NT2/D1 (cell line): ENCODE measurements around the gene PCSK7.

Source experiments
- DNase-seq: peaks from one replicate; pipeline ENCODE4 v3.0.0-alpha.2; 2011; ENCODE audit warnings: low read depth, low spot score
- H3K27me3 ChIP-seq: 2 replicates; pipeline ENCODE4 v1.6.0; 2011; ENCODE audit warnings: mild to moderate bottlenecking; ENCODE audit not compliant: insufficient read length, insufficient read depth
- H3K36me3 ChIP-seq: 2 replicates; pipeline ENCODE4 v1.6.1; 2011; ENCODE audit warnings: mild to moderate bottlenecking, low read length, mixed read lengths; ENCODE audit not compliant: insufficient read depth, insufficient read length
- H3K4me1 ChIP-seq: 2 replicates; pipeline ENCODE4 v1.5.1; 2011; ENCODE audit not compliant: insufficient read depth, insufficient read length
- H3K4me3 ChIP-seq: 2 replicates; pipeline ENCODE4 v1.5.1; 2011; ENCODE audit warnings: low read depth; ENCODE audit not compliant: insufficient read length
- H3K9ac ChIP-seq: 2 replicates; pipeline ENCODE4 v1.6.0; 2011; ENCODE audit warnings: low read depth; ENCODE audit not compliant: insufficient read length
- H3K9me3 ChIP-seq: 2 replicates; pipeline ENCODE4 v1.5.1; 2011; ENCODE audit warnings: mild to moderate bottlenecking, low read length; ENCODE audit not compliant: insufficient read depth
- SUZ12 ChIP-seq: IDR thresholded peaks from 2 replicates; pipeline ENCODE4 v1.6.1; 2011; ENCODE audit not compliant: insufficient read length, insufficient read depth; ENCODE audit errors: extremely low read depth
- YY1 ChIP-seq: IDR thresholded peaks from 2 replicates; pipeline ENCODE4 v1.6.1; 2011; ENCODE audit not compliant: insufficient read length, insufficient read depth
- ZNF274 ChIP-seq: IDR thresholded peaks from 2 replicates; pipeline ENCODE4 v1.6.1; 2011; ENCODE audit warnings: mild to moderate bottlenecking, low read depth, low read length

The PCSK7 gene

DNA sequence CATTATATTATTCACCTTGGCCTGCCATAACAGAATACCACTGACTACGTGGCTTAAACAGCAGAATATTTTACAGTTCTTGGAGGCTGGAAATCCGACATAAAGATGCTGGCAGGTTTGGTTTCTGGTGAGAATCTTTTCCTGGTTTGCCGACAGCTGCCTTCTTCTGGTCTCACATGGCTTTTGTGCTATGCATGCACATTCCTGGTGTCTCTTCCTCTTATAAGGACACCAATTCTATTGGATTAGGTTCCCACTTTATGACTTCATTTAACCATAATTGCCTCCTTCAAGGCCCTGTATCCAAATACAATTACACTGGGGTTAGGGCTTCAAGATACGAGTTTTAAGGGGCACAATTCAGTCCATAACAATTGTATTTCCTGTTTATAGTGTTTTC is 17.7 kb upstream of the PCSK7 start:
- Histone ChIP-seq H3K27me3 (no peaks in the 10 kb centered on the region), H3K4me1 (no peaks in the 10 kb centered on the region), H3K9me3 (no peaks in the 10 kb centered on the region), H3K9ac (no peak overlapping the region), H3K4me3 (no peak overlapping the region), H3K36me3 (peaks cover 28% of the 10 kb centered on the region)
- TF ChIP-seq YY1 (no peak), SUZ12 (no peak), ZNF274 (no peak)
- no peak for DNase-seq

- Histone ChIP-seq H3K4me3 (no peak overlapping the region), H3K27me3 (no peaks in the 10 kb centered on the region), H3K9me3 (no peaks in the 10 kb centered on the region), H3K36me3 (peaks cover 37% of the 10 kb centered on the region), H3K4me1 (no peaks in the 10 kb centered on the region), H3K9ac (no peak overlapping the region)
- no peak for DNase-seq
- no peak for TF ChIP-seq YY1
- TF ChIP-seq SUZ12 = no peak
- TF ChIP-seq ZNF274 = no peak
Observed at GRCh38 chr11:117248341-117248740, 16.5 kb upstream of the PCSK7 start.

- H3K9me3 ChIP-seq = no peaks in the 10 kb centered on the region
- H3K4me1 ChIP-seq = no peaks in the 10 kb centered on the region
- no peak for DNase-seq
- H3K4me3 ChIP-seq = no peak overlapping the region
- peaks cover 33% of the 10 kb centered on the region for H3K36me3 ChIP-seq
- no peak overlapping the region for H3K9ac ChIP-seq
- TF ChIP-seq SUZ12 = no peak
- TF ChIP-seq ZNF274 = no peak
- TF ChIP-seq YY1 = no peak
- H3K27me3 ChIP-seq = no peaks in the 10 kb centered on the region
Observed at GRCh38 chr11:117239295-117239694, 7.4 kb upstream of the PCSK7 start.

GRCh38 chr11:117238221-117238620 is 6.3 kb upstream of the PCSK7 start:
- Histone ChIP-seq H3K9ac (no peak overlapping the region), H3K4me1 (no peaks in the 10 kb centered on the region), H3K9me3 (no peaks in the 10 kb centered on the region), H3K36me3 (peaks cover 23% of the 10 kb centered on the region), H3K4me3 (no peak overlapping the region), H3K27me3 (no peaks in the 10 kb centered on the region)
- DNase-seq = no peak
- TF ChIP-seq SUZ12 = no peak
- no peak for TF ChIP-seq YY1
- TF ChIP-seq ZNF274 = no peak

DNA sequence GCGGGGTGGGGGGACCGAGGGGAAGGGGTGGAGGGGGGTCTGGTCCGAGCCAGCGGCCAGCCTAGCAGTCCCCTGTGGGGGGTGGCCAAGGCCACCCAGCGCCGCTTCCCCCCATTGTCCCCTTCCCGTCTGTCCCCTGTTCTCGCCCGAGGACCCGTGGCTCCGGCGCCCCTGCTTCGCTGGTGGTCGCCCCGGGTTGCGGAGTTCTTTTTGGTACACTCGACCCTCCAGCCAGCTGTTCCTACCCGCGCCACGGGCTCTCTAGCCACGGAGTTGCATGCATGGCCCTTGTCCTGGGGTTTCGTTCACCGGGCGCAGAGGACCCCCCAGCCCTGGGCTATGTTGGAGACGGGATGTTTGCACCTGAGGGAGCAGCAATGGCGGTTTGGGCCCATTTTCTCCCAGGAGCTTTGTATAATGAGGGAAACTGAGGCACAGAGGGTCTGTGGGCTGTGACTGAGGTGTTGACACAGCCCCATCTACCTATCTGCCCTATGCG is 1.1 kb upstream of the PCSK7 start:
- H3K9me3 ChIP-seq = no peaks in the 10 kb centered on the region
- DNase-seq = no peak
- no peak for TF ChIP-seq YY1
- TF ChIP-seq ZNF274 = no peak
- no peak for TF ChIP-seq SUZ12

DNA sequence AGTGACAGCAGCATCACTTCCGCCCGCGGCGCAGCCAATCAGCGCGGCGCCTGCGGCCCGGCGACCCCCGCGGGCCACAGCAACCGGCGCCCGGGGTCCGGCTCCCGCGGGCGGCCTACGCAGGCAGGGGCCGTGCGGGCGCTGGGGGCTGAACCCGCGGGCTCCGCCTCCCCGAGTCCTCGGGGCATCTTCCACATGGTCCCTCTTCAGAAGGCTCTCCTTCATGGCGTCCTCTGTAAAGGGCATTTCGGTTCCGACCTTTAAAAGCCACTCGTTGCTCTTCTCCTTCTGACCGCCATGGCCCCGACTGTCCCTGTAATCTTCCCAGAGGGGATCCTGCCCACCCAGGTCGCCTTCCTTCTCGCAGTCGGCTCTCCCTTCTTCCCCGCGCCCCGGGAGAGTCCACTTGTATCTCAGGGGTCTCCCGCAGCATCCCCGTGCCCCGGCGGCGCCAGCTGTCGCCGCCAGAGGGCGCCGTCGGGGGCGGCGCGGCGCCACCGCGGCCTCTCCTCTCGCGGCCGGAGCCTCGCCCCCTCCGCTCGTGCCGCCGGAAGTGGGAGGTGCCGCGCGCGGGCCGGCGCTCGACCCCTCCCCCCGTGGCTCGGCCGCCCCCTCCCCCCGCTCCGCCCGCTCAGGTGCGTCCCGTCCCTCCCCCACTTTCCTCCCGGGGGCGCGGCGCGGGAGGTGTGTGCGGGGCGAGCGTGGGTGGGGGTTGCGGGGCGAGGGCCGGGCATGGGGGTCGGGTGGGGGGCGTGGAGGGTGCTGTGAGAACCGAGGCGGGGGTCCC is 412 bp upstream of the PCSK7 start, which contains the start of gene RNF214:
RNF214 (plus strand) TSS at position 580 of the 787 bp plus-strand sequence. CDS start 1,602 bp downstream, outside the sequence.
- DNase-seq = peak; percentile 49
- TF ChIP-seq YY1 = no peak
- TF ChIP-seq ZNF274 = no peak
- no peak for TF ChIP-seq SUZ12
- H3K9me3 ChIP-seq = no peaks in the 10 kb centered on the region
- H3K27me3 ChIP-seq = no peaks in the 10 kb centered on the region
- H3K4me3 ChIP-seq = peak within 1 kb of the TSS; percentile 88
- peak within 1 kb of the TSS; percentile 90 for H3K9ac ChIP-seq
- H3K36me3 ChIP-seq = peaks cover 30% of the 10 kb centered on the region
- peaks cover 3% of the 10 kb centered on the region for H3K4me1 ChIP-seq

More for the DNA sequence above, 1.1 kb upstream of the PCSK7 start:
- Histone ChIP-seq H3K27me3 (no peaks in the 10 kb centered on the region), H3K36me3 (peaks cover 25% of the 10 kb centered on the region), H3K9ac (peak overlapping the region; percentile 90), H3K4me1 (peaks cover 3% of the 10 kb centered on the region), H3K4me3 (peak overlapping the region; percentile 72)

DNA sequence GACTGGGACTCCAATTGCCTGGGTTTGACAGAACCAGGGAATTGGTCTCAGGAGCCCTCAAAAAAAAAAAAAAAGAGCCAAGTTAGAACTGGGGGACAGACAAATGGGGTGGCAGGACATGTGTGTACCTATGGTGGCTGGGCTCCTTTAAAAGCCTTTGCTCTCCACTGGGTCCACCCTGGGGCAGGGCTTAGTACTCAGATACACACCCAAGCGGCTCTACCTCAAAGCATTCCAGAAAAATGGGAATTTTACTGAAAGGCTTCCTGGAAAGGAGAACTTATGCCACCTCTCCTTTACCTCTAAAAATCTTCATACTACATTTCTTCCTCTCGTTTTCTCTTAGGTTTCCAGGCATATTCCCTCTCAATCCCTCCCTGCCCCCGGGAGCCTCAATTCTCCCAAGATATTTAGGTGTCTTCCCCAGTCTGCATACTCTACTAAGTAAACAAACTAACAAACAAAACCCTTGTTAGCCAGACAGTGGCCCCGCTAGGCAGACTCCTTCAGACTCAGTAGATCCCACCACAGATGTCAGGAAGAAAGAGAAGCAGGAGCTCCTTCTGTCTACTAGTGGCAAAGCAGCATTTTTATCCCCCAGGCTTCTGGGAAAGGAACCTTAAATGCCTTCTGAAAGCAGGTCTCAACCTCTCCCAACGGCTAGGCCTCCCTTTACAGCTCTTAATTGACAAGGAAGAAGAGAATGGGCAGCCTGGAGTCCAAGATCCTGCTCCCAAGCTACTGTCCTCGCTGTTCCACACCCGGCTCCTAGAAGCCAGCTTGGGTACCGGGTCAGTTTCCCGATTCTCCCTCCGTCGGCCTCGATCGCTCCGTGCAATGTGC is 653 bp downstream of the PCSK7 start:
- peaks cover 5% of the 10 kb centered on the region for H3K4me1 ChIP-seq
- H3K27me3 ChIP-seq = no peaks in the 10 kb centered on the region
- H3K36me3 ChIP-seq = peaks cover 36% of the 10 kb centered on the region
- peak overlapping the region; percentile 88 for H3K4me3 ChIP-seq
- H3K9ac ChIP-seq = peak overlapping the region; percentile 78
- DNase-seq = no peak
- H3K9me3 ChIP-seq = no peaks in the 10 kb centered on the region
- TF ChIP-seq ZNF274 = no peak
- no peak for TF ChIP-seq YY1
- TF ChIP-seq SUZ12 = no peak
